Urothelium cell line (cell line): Measurements from ENCODE around the gene PLGRKT.
"Not testable (repeated sequence)": the region's sequence is repeated elsewhere in the genome, so short reads cannot be mapped to it uniquely, and the experiment has no call there.

ENCODE experiments used
- DNase-seq: peaks from one replicate; pipeline ENCODE4 v3.0.0; 2011; ENCODE audit warnings: low spot score, mixed read lengths
- FAIRE-seq: peaks from 2 replicates; lab custom pipeline; 2011; peaks lifted over from hg19 to GRCh38; lab: Jason Lieb, UNC

The PLGRKT gene

GRCh38 chr9:5437254-5438216 is at the start of gene PLGRKT:
TSS of gene PLGRKT (minus strand) at chr9:5437925. CDS start at chr9:5431977, 5,948 bp downstream.
- FAIRE-seq (no peak), DNase-seq (peak; percentile 85)

- FAIRE-seq (no peak), DNase-seq (no peak)
Measured at GRCh38 chr9:5486988-5487387, 49.3 kb upstream of the PLGRKT start.

GRCh38 chr9:5485378-5486085 is 47.8 kb upstream of the PLGRKT start:
- no peak for FAIRE-seq
- no peak for DNase-seq

GRCh38 chr9:5483306-5483705 is 45.6 kb upstream of the PLGRKT start:
- DNase-seq (no peak), FAIRE-seq (no peak)

GRCh38 chr9:5482194-5482593 is 44.5 kb upstream of the PLGRKT start:
- DNase-seq: no peak
- FAIRE-seq: no peak

GRCh38 chr9:5481322-5482040 is 43.8 kb upstream of the PLGRKT start:
- FAIRE-seq: no peak
- DNase-seq: no peak

- DNase-seq (no peak), FAIRE-seq (no peak)
Measured at GRCh38 chr9:5480919-5481318, 43.2 kb upstream of the PLGRKT start.

- DNase-seq (no peak), FAIRE-seq (no peak)
Measured at GRCh38 chr9:5479994-5480694, 42.4 kb upstream of the PLGRKT start.

- DNase-seq (no peak), FAIRE-seq (no peak)
Measured at GRCh38 chr9:5478206-5478605, 40.5 kb upstream of the PLGRKT start.

GRCh38 chr9:5475611-5476010 is 37.9 kb upstream of the PLGRKT start:
- not testable (repeated sequence) for FAIRE-seq, DNase-seq

GRCh38 chr9:5470816-5471215 is 33.1 kb upstream of the PLGRKT start:
- no peak for DNase-seq
- FAIRE-seq: no peak

- DNase-seq (no peak), FAIRE-seq (no peak)
Measured at GRCh38 chr9:5470122-5470521, 32.4 kb upstream of the PLGRKT start.

- DNase-seq (no peak), FAIRE-seq (no peak)
Measured at GRCh38 chr9:5468850-5469249, 31.1 kb upstream of the PLGRKT start.

- FAIRE-seq (no peak), DNase-seq (no peak)
Measured at GRCh38 chr9:5466766-5467165, 29.0 kb upstream of the PLGRKT start.

GRCh38 chr9:5466005-5466404 is 28.3 kb upstream of the PLGRKT start:
- FAIRE-seq (no peak), DNase-seq (no peak)

GRCh38 chr9:5464831-5465330 is 27.2 kb upstream of the PLGRKT start:
- not testable (repeated sequence) for DNase-seq, FAIRE-seq

- no peak for FAIRE-seq
- DNase-seq: no peak
Measured at GRCh38 chr9:5460157-5460556, 22.4 kb upstream of the PLGRKT start.

GRCh38 chr9:5459289-5459829 is 21.6 kb upstream of the PLGRKT start:
- no peak for DNase-seq
- no peak for FAIRE-seq

- FAIRE-seq (no peak), DNase-seq (no peak)
Measured at GRCh38 chr9:5455181-5455580, 17.5 kb upstream of the PLGRKT start.

- FAIRE-seq (no peak), DNase-seq (no peak)
Measured at GRCh38 chr9:5453673-5454072, 15.9 kb upstream of the PLGRKT start.
